Right hindlimb (tissue), 1 donor: Measurements from ENCODE around the gene SPATA45.
"Not testable (repeated sequence)": the region's sequence is repeated elsewhere in the genome, so short reads cannot be mapped to it uniquely, and the experiment has no call there.

Experiments used
- DNase-seq: peaks from one replicate; pipeline ENCODE4 v3.0.0-alpha.2; 2018

SPATA45 gene

GRCh38 chr1:212847549-212847948, at the start of gene SPATA45:
SPATA45 (minus strand) TSS chr1:212847649; CDS start chr1:212836149, 11,500 bp downstream.
- no peak for DNase-seq

GRCh38 chr1:212892108-212892507, 44.7 kb upstream of the SPATA45 start:
- DNase-seq: no peak

- DNase-seq: no peak
Observed at GRCh38 chr1:212884592-212884991, 37.1 kb upstream of the SPATA45 start.

- DNase-seq: no peak
Observed at GRCh38 chr1:212879947-212880690, 32.7 kb upstream of the SPATA45 start.

GRCh38 chr1:212878418-212878817, 31.0 kb upstream of the SPATA45 start:
- DNase-seq: no peak

DNA sequence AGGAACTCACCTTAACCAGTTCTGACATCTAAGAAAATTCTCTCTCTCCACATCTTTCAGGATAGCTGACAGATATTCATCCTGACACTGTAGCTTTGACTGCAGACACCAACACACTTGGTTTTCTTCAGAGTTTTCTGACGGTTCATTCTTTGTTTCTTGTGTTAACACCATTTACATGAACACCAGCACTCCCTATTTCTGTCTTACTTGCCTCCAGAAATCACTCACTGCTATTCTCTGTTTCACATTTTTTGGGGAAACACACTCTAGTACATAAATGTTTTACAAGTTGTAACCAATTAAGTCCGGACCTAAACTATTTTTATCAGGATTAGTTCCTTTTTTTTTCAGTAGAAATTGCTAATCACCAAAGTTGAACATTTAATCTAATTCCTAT, 26.1 kb upstream of the SPATA45 start:
- no peak for DNase-seq

DNA sequence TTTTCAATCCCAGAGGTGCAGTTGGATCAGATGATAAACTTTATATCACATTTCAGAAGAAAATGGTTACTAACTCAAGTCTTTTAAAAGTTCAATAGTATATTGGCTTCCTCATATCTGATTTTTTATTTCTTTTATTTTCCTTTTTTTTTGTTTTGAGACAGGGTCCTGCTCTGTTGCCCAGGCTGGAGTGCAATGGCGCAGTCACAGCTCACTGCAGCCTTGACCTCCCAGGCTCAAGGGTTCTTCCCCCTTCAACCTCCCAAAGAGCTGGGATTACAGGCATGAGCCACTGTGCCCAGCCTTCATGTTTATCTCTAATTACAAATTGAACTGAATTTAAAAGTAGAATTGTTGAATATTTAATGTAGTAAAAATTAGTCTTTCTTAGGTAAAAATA, 24.5 kb upstream of the SPATA45 start:
- no peak for DNase-seq

DNA sequence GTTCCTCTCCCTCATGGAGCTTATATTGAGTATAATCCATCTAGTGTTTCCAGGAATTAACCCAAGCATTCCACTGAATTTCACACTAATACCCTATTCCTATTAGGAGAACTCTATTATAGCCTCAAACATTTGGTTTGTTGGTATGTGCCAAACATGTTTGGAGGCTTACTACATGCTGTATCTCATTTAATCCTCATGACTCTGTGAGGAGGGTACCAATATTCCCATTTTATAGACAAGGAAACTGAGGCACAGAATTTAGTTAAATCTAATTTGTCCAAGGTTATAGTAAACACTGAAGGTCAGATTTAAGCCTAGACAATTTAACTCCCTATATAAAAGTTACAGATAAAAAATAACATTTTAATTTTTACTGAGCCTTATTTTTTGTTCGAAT, 19.7 kb upstream of the SPATA45 start:
- DNase-seq: no peak

GRCh38 chr1:212864201-212864600, 16.8 kb upstream of the SPATA45 start:
- DNase-seq: no peak

DNA sequence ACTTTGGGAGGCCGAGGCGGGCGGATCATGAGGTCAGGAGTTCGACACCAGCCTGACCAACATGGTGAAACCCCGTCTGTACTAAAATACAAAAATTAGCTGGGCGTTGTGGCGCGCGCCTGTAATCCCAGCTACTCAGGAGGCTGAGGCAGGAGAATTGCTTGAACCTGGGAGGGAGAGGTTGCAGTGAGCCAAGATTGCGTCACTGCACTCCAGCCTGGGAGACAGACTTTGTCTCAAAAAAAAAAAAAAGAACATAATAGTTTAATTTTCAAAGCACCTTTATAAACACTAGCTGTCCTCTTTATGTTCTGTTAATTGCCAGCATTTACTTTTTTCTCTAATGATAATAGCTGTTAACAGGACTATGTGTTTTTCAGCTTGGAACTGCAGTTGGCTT, 15.9 kb upstream of the SPATA45 start:
- not testable (repeated sequence) for DNase-seq

GRCh38 chr1:212862111-212862690, 14.8 kb upstream of the SPATA45 start:
- no peak for DNase-seq

GRCh38 chr1:212860713-212861581, 13.5 kb upstream of the SPATA45 start:
- no peak for DNase-seq

GRCh38 chr1:212858461-212859265, 11.2 kb upstream of the SPATA45 start:
- no peak for DNase-seq

DNA sequence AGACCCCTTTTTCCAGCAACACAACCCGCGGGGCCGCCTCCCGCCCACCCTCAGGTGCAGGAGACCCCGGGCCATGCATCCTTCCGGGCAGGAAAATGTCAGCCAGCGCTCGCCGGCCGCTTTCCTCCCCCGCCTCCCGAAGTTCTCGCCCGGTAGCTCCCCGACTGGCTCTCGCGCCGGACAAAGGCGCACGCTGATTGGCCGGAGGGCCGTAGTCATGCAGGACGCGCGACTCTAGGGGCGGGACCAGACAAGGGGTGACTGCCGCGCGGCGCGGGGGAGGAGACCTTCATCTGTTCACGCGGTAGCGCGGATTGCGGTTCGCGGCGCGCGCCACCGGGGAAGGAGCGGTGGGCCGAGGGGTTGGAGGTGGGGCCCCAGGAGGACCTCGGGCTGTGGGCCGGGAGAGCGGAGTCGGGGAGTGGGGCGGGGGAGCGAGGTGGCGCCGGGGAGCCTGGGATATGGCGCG, 10.6 kb upstream of the SPATA45 start, which contains the start of gene FLVCR1:
Gene FLVCR1, plus strand, starts transcription at position 284 of the 469 bp plus-strand sequence. Its CDS starts 178 bp downstream, at position 462.
- peak; percentile 98 for DNase-seq

DNA sequence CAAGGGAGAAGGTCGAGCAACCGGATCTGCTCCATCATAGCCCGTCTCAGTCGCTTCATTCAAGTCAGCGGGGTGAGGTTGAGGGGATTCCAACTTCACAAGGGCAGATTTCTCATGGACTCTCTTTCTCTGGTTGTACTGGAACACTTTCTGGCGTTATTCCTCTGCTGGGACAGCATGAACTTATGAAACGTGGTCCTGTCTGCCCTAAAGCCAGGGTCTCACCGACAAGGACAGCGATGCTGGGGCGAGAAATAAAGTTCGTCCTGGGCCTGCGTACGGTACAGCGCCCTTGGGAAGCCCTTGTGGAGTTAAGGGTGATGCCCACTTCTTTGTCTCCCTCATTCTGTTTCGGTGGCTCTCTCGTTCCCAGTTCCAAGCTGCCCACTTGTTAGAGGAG, 9.3 kb upstream of the SPATA45 start:
- DNase-seq: no peak

GRCh38 chr1:212853658-212854057, 6.2 kb upstream of the SPATA45 start:
- no peak for DNase-seq

DNA sequence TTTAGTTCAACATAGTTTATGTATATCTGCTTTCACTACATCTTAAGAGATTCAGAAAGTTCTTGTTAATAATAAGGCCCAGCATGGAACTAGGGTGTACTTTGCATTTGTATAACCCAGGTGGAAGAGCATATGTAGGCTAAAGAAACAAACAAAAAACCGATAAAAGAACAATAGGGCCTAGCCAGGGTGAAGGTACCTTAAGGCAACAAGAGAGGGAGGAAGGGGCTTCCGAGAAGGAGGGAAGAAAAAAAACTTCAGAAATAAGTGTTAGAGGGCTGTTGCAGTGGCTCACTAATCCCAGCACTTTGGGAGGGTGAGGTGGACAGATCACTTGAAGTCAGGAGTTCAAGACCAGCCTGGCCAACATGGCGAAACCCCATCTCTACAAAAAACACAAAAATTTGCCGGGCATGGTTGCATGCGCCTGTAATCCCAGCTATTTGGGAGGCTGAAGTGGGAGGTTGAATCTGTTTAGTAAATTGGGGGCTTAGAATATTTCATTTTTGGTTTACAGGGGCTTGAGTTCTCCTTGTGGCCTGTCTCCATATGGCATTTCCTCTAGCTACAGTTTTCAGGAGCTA, 4.7 kb upstream of the SPATA45 start:
- DNase-seq: no peak

- not testable (repeated sequence) for DNase-seq
Observed at GRCh38 chr1:212844521-212844920, 2.9 kb downstream of the SPATA45 start.

DNA sequence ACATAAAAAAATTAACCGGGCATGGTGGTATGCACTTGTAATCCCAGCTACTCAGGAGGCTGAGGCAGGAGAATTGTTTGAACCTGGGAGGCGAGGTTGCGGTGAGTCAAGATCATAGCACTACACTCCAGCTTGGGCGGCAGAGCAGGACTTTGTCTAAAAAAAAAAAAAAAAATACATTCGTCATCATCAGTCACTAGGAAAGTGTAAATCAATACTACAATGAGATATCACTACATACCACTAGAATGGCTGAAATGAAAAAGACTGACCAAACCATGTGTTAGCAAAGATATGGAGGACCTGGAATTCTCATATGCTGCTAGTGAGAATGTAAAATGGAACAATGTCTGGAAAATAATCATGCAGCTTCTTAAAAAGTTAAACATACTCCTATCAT, 9.3 kb downstream of the SPATA45 start:
- no peak for DNase-seq

DNA sequence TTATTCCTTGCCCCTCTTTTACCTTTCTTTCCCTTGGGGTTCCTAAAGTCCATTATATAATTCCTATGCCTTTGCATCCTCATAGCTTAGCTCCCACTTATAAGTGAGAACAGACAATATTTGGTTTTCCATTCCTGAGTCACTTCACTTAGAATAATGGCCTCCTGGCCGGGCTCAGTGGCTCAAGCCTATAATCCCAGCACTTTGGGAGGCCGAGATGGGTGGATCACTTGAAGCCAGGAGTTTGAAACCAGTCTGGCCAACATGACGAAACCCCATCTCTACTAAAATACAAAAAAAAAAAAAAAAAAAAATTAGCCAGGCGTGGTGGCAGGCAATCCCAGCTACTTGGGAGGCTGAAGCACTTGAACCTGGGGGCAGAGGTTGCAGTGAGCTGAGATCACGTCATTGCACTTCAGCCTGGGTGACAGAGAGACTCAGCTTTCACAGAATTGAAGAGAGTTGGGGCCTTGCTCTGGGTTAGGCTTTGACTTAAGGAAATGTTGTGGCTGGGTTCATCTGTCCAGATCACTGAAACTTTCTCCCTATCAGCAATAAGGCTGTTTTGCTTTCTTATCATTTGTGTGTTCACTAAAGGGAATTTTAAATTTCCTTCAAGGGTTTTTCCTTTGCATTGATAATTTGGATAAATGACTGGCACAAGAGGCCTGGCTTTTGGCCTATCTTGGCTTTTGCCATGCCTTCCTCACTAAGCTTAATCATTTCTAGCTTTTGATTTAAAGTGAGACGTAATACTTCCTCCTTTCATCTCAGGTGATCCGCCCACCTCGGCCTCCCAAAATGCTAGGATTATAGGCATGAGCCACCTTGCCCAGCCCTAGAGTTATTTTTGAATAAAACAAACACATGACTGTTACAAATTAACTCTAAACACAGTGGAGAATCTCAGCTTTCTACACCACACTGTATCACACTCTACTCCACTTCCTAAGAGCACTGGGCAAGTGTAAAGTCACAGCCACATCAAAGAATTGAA, 13.9 kb downstream of the SPATA45 start:
- DNase-seq: not testable (repeated sequence)

DNA sequence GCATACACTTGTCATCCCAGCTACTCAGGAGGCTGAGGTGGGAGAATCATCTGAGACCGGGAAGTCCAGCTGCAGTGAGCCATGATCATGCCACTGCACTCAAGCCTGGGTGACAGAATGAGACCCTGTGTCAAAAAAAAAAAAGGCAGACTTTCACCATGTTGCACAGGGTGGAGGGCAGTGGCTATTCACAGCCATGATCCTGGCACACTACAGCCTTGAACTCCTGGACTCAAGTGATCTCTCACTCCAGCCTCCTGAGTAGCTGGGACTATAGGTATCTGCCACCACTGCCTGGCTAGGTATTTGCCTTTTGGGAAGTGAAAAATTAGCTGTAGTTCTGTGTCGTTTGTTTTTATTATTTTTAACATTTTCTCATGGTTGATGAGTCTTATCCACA, 19.1 kb downstream of the SPATA45 start:
- no peak for DNase-seq
